ENCODE results near the gene EBF3.

EBF3 gene

GRCh38 chr10:129962872-129963640 is 1.0 kb downstream of the EBF3 start:
- no peak for TF ChIP-seq CTCF (IDR thresholded peaks at IDR 0.05; ENCODE audit: insufficient read depth, missing control alignments)
- FAIRE-seq (no peak), DNase-seq (ENCODE audit: insufficient read length, low spot score) (no peak)

- DNase-seq (ENCODE audit: insufficient read length, low spot score) (no peak), FAIRE-seq (no peak)
- no peak for TF ChIP-seq CTCF (IDR thresholded peaks at IDR 0.05; ENCODE audit: insufficient read depth, missing control alignments)
These were observed 1.8 kb downstream of the EBF3 start for GRCh38 chr10:129962031-129962871.

GRCh38 chr10:129961157-129961701 is 2.8 kb downstream of the EBF3 start:
- no peak for FAIRE-seq
- no peak for DNase-seq (ENCODE audit: insufficient read length, low spot score)
- TF ChIP-seq CTCF (IDR thresholded peaks at IDR 0.05; ENCODE audit: insufficient read depth, missing control alignments): no peak

- FAIRE-seq (no peak), DNase-seq (ENCODE audit: insufficient read length, low spot score) (no peak)
- TF ChIP-seq CTCF (IDR thresholded peaks at IDR 0.05; ENCODE audit: insufficient read depth, missing control alignments): no peak
These were observed 3.5 kb downstream of the EBF3 start for GRCh38 chr10:129960481-129961156.

- no peak for FAIRE-seq
- DNase-seq (ENCODE audit: insufficient read length, low spot score): no peak
- no peak for TF ChIP-seq CTCF (IDR thresholded peaks at IDR 0.05; ENCODE audit: insufficient read depth, missing control alignments)
These were observed 4.3 kb downstream of the EBF3 start for GRCh38 chr10:129959544-129960480.

Data from D721Med (cell line).